PFSK-1 (cell line): ENCODE measurements around the gene DDX41.

ENCODE experiments used
- POLR2AphosphoS5 ChIP-seq: IDR thresholded peaks from 2 replicates; pipeline ENCODE4 v1.6.1; 2012; ENCODE audit warnings: low read depth, mild to moderate bottlenecking, control low read depth, low read length, moderate library complexity
- SIN3A ChIP-seq: IDR thresholded peaks from 2 replicates; pipeline ENCODE4 v1.6.1; 2012; ENCODE audit warnings: mild to moderate bottlenecking, low read length, moderate library complexity, borderline replicate concordance; ENCODE audit not compliant: insufficient read depth
- TAF1 ChIP-seq: IDR thresholded peaks from 2 replicates; pipeline ENCODE4 v1.6.1; 2012; ENCODE audit warnings: low read length, control low read depth, borderline replicate concordance; ENCODE audit not compliant: insufficient read depth

- no peak for TF ChIP-seq TAF1
- TF ChIP-seq SIN3A: no peak
- TF ChIP-seq POLR2AphosphoS5: no peak
Measured at GRCh38 chr5:177547736-177548135, 31.0 kb upstream of the DDX41 start.
